Upper lobe of left lung (tissue), 6 donors: ENCODE results near the gene GRIN1. TPM values are rescaled to one million over a fixed set of nuclear protein-coding genes. Genes with fewer than 3 reads are reported as not detected.

Experiments
- ATAC-seq, 2 donors: fragments of 200-7000 bp; cut with Tn5 transposase; one replicate each; pipeline ENCODE4 v1.9.1; 2022; ENCODE audit warnings: mild to moderate bottlenecking in 2 of 2, moderate library complexity in 2 of 2; ENCODE audit not compliant: low FRiP score in 2 of 2
- DNase-seq, 2 donors: peaks; one replicate each; pipeline ENCODE4 v3.0.0-alpha.2; 2019 to 2020
- H3K27ac ChIP-seq, 4 donors: fragments of 200-600 bp; sonication (generic); one replicate each; pipeline ENCODE4 v1.5.1; 2016 to 2019
- H3K27me3 ChIP-seq, 4 donors: fragments of 200-600 bp; sonication (generic); one replicate each; pipeline ENCODE4 v1.5.1; 2017 to 2019
- H3K36me3 ChIP-seq, 4 donors: fragments of 200-600 bp; sonication (generic); one replicate each; pipeline ENCODE4 v1.5.1; 2016 to 2019
- H3K4me1 ChIP-seq, 4 donors: fragments of 200-600 bp; sonication (generic); one replicate each; pipeline ENCODE4 v1.5.1; 2018 to 2019
- H3K4me3 ChIP-seq, 4 donors: fragments of 200-600 bp; sonication (generic); one replicate each; pipeline ENCODE4 v1.5.1; 2017 to 2019; ENCODE audit warnings: mild to moderate bottlenecking in 2 of 4, moderate library complexity in 1 of 4
- H3K9me3 ChIP-seq, 4 donors: fragments of 200-600 bp; sonication (generic); one replicate each; pipeline ENCODE4 v1.5.1; 2018 to 2019
- CTCF ChIP-seq, 6 experiments: fragments of 450-650 bp in 4 of 6; fragments of 200-600 bp in 2 of 6; sonication (generic) in 2 of 6; IDR thresholded peaks; one replicate each; pipeline ENCODE4 v1.5.1; 2016 to 2019; ENCODE audit warnings: antibody characterized with exemption in 6 of 6
- EP300 ChIP-seq, 4 donors: sonication (generic); formaldehyde crosslinking; IDR thresholded peaks; one replicate each; pipeline ENCODE4 v1.5.1; 2017; ENCODE audit warnings: antibody characterized with exemption in 4 of 4, control low read depth in 2 of 4
- POLR2A ChIP-seq, 4 donors: fragments of 450-650 bp; IDR thresholded peaks; one replicate each; pipeline ENCODE4 v1.5.1; 2016 to 2017; ENCODE audit warnings: antibody characterized with exemption in 4 of 4, mild to moderate bottlenecking in 2 of 4
- POLR2AphosphoS5 ChIP-seq, 2 donors: sonication (generic); formaldehyde crosslinking; IDR thresholded peaks; one replicate each; pipeline ENCODE4 v1.5.1; 2017; ENCODE audit warnings: antibody characterized with exemption in 2 of 2
- WGBS, 2 donors: methylation state at CpG; one replicate each; pipeline ENCODE4 v1.1.5; 2017 to 2018; 5-methylcytosine and 5-hydroxymethylcytosine counted together
- total RNA-seq, 6 donors: library from RNA; depleted of rRNA in 4 of 6; stranded (reverse); fragments of >200 nt in 4 of 6; gene quantifications; one replicate each; pipeline versions ENCODE4 v1.1.0 to v1.2.1, GENCODE V29; 2016 to 2021
- donor health status: DM: no; HTN: no; CAD: no; lungs with moderate emphysema.
- donor health status: DM: no; HTN: yes; CAD: no; lungs with severe emphysema.

The GRIN1 gene
- total RNA-seq, 6 donors from 2014 or later, result 0.17 to 2.1 (median 0.49) TPM; not detected in 3

- H3K27me3 ChIP-seq, result peaks cover 0 to 6% (median 2%) of the 10 kb centered on the region in 4 donors
- H3K4me1 ChIP-seq, result peaks cover 0 to 7% (median 6%) of the 10 kb centered on the region in 4 donors
- no peak overlapping the region for H3K4me3 ChIP-seq
- DNase-seq (peak in 1 of 2 donors; percentile 82), ATAC-seq (no peak)
- WGBS, 2 donors, result 19 to 61% methylated on average over 15 of the region's 33 CpGs
- H3K9me3 ChIP-seq, result no peaks in the 10 kb centered on the region
- no peak overlapping the region for H3K27ac ChIP-seq
- TF ChIP-seq EP300 (IDR thresholded peaks at IDR 0.05), result no peak
- no peak for TF ChIP-seq CTCF (IDR thresholded peaks at IDR 0.05)
- no peak for TF ChIP-seq POLR2A (IDR thresholded peaks at IDR 0.05)
- TF ChIP-seq POLR2AphosphoS5 (IDR thresholded peaks at IDR 0.05), result no peak
- peaks cover 10 to 31% (median 25%) of the 10 kb centered on the region in 4 donors for H3K36me3 ChIP-seq
Observed at GRCh38 chr9:137175345-137175961, 36.5 kb downstream of the GRIN1 start.

GRCh38 chr9:137176302-137177182, 37.6 kb downstream of the GRIN1 start:
- H3K36me3 ChIP-seq, result peaks cover 18 to 41% (median 36%) of the 10 kb centered on the region in 4 donors
- no peak for ATAC-seq
- H3K27ac ChIP-seq, result no peak overlapping the region
- H3K4me3 ChIP-seq, result no peak overlapping the region
- 65 to 70% methylated on average over 12 to 17 of the region's 17 CpGs for WGBS, 2 donors
- H3K9me3 ChIP-seq, result no peaks in the 10 kb centered on the region
- H3K27me3 ChIP-seq, result no peaks in the 10 kb centered on the region
- TF ChIP-seq CTCF (IDR thresholded peaks at IDR 0.05), result peak in 2 of 6 experiments; percentile 29 to 44
- no peak for TF ChIP-seq POLR2AphosphoS5 (IDR thresholded peaks at IDR 0.05)
- H3K4me1 ChIP-seq, result peaks cover 0 to 7% (median 6%) of the 10 kb centered on the region in 4 donors
- DNase-seq, result peak in 1 of 2 donors; percentile 13

- WGBS, 2 donors, result 88 to 91% methylated on average over 20 to 23 of the region's 23 CpGs
- no peak for ATAC-seq
- TF ChIP-seq POLR2AphosphoS5 (IDR thresholded peaks at IDR 0.05) (no peak), CTCF (IDR thresholded peaks at IDR 0.05) (no peak), POLR2A (IDR thresholded peaks at IDR 0.05) (no peak), EP300 (IDR thresholded peaks at IDR 0.05) (no peak)
- peak in 1 of 2 donors; percentile 67 for DNase-seq
- Histone ChIP-seq H3K4me3 (no peak overlapping the region), H3K4me1 (peaks cover 0 to 7% (median 6%) of the 10 kb centered on the region in 4 donors), H3K27me3 (no peaks in the 10 kb centered on the region), H3K36me3 (peaks cover 26 to 60% (median 54%) of the 10 kb centered on the region in 4 donors), H3K9me3 (no peaks in the 10 kb centered on the region), H3K27ac (no peak overlapping the region)
Observed at GRCh38 chr9:137178201-137178938, 39.4 kb downstream of the GRIN1 start.

GRCh38 chr9:137178939-137179630, 40.1 kb downstream of the GRIN1 start:
- no peak for TF ChIP-seq POLR2A (IDR thresholded peaks at IDR 0.05)
- TF ChIP-seq CTCF (IDR thresholded peaks at IDR 0.05), result no peak
- no peak for TF ChIP-seq EP300 (IDR thresholded peaks at IDR 0.05)
- TF ChIP-seq POLR2AphosphoS5 (IDR thresholded peaks at IDR 0.05), result no peak
- WGBS, 2 donors, result 95 to 97% methylated on average over 11 to 19 of the region's 19 CpGs
- no peak overlapping the region for H3K4me3 ChIP-seq
- ATAC-seq (no peak), DNase-seq (peak in 1 of 2 donors; percentile 75)
- no peak overlapping the region for H3K27ac ChIP-seq
- H3K4me1 ChIP-seq, result peaks cover 0 to 7% (median 6%) of the 10 kb centered on the region in 4 donors
- no peaks in the 10 kb centered on the region for H3K27me3 ChIP-seq
- peaks cover 31 to 67% (median 61%) of the 10 kb centered on the region in 4 donors for H3K36me3 ChIP-seq
- H3K9me3 ChIP-seq, result no peaks in the 10 kb centered on the region
